AG04450 (cell line): ENCODE data around the gene GMPPA. TPM values are rescaled to one million over a fixed set of nuclear protein-coding genes. Genes with fewer than 3 reads are reported as not detected.

Experiments
- CTCF ChIA-PET: fragments of 300-600, 350-600 bp; formaldehyde crosslinking; extraction: SDS; loops from one replicate; lab custom pipeline; 2022; ENCODE audit warnings: antibody characterized with exemption, inconsistent platforms; lab: Charles Lee
- POLR2A ChIA-PET: fragments of 350-600 bp; formaldehyde crosslinking; extraction: SDS; loops from one replicate; lab custom pipeline; 2021; ENCODE audit warnings: antibody characterized with exemption, inconsistent platforms; lab: Yijun Ruan, JAX
- DNase-seq: peaks from one replicate; pipeline ENCODE4 v3.0.0-alpha.2; 2011; ENCODE audit warnings: low read depth, low spot score
- H3K27ac ChIP-seq: one replicate; pipeline ENCODE4 v1.5.1; 2012; ENCODE audit warnings: low read depth, low read length, control low read depth
- H3K27me3 ChIP-seq: one replicate; pipeline ENCODE4 v1.6.0; 2012; ENCODE audit warnings: low read length; ENCODE audit not compliant: control insufficient read depth, insufficient read depth
- H3K4me3 ChIP-seq: 2 replicates; pipeline ENCODE4 v1.5.1; 2011; ENCODE audit warnings: mild to moderate bottlenecking, low read depth, low read length, control low read depth
- H3K9me3 ChIP-seq: 2 replicates; pipeline ENCODE4 v1.5.1; 2012; ENCODE audit warnings: low read length; ENCODE audit not compliant: control insufficient read depth, insufficient read depth
- CTCF ChIP-seq: IDR thresholded peaks from 2 replicates; pipeline ENCODE4 v1.5.1; 2011; ENCODE audit warnings: low read depth, low read length, control low read depth, inconsistent platforms
- polyA plus RNA-seq: library from polyadenylated mRNA; depleted of rRNA; stranded (reverse); fragments of >200 nt; gene quantifications from 2 replicates; pipeline ENCODE4 v1.2.3, GENCODE V29; 2011

The GMPPA gene
- polyA plus RNA-seq, 1 experiment, result 90.1 TPM

- Histone ChIP-seq H3K9me3 (peaks cover 8% of the 10 kb centered on the region), H3K4me3 (no peak overlapping the region), H3K27ac (no peak overlapping the region), H3K27me3 (peaks cover 16% of the 10 kb centered on the region)
- ChIA-PET CTCF (interaction anchor here (1.6 to 4.5 kb wide), 2 partner anchors 12 to 15 kb away, joined by 7 to 97 read pairs; a partner anchor contains a TSS), POLR2A (interaction anchor here (0.5 to 1.3 kb wide), 2 partner anchors 12 to 108 kb away, joined by 3 read pairs; no protein-coding TSS in a partner anchor)
- TF ChIP-seq CTCF, result no peak
- DNase-seq, result no peak
Observed at GRCh38 chr2:219506802-219507526, 8.3 kb downstream of the GMPPA start.

- Histone ChIP-seq H3K27ac (no peak overlapping the region), H3K4me3 (no peak overlapping the region), H3K27me3 (peaks cover 25% of the 10 kb centered on the region), H3K9me3 (peaks cover 8% of the 10 kb centered on the region)
- DNase-seq, result no peak
- no peak for TF ChIP-seq CTCF
- ChIA-PET CTCF (interaction anchor here (0.6 to 4.5 kb wide), 5 partner anchors 14 to 105 kb away, joined by 3 to 97 read pairs (median 4); no protein-coding TSS in a partner anchor), POLR2A (interaction anchor here (0.5 to 1.3 kb wide), 6 partner anchors 9 to 124 kb away, joined by 3 to 5 read pairs (median 4); partner anchors contain the start of genes DNPEP and GMPPA)
Observed at GRCh38 chr2:219507581-219508443, 9.1 kb downstream of the GMPPA start.

- no peak overlapping the region for H3K4me3 ChIP-seq
- no peak for TF ChIP-seq CTCF
- peaks cover 8% of the 10 kb centered on the region for H3K9me3 ChIP-seq
- no peak for DNase-seq
- ChIA-PET CTCF (interaction anchor here (0.7 to 4.5 kb wide), 5 partner anchors 9 to 105 kb away, joined by 3 to 97 read pairs (median 4); partner anchors contain the start of gene GMPPA), POLR2A (interaction anchor here (0.6 to 1.3 kb wide), 4 partner anchors 10 to 125 kb away, joined by 3 to 5 read pairs (median 4); partner anchors contain the start of gene GMPPA)
- H3K27me3 ChIP-seq, result peaks cover 31% of the 10 kb centered on the region
- H3K27ac ChIP-seq, result no peak overlapping the region
Observed at GRCh38 chr2:219508444-219508734, 9.7 kb downstream of the GMPPA start.

- CTCF ChIA-PET, result interaction anchor here (0.7 to 4.5 kb wide), 19 partner anchors 10 to 112 kb away, joined by 3 to 97 read pairs (median 7); partner anchors contain the start of gene GMPPA
- no peak for TF ChIP-seq CTCF
- Histone ChIP-seq H3K4me3 (no peak overlapping the region), H3K27ac (no peak overlapping the region), H3K9me3 (peaks cover 8% of the 10 kb centered on the region), H3K27me3 (peaks cover 39% of the 10 kb centered on the region)
- DNase-seq, result no peak
- POLR2A ChIA-PET, result interaction anchor here (0.6 to 2.0 kb wide), 4 partner anchors 11 to 126 kb away, joined by 3 to 18 read pairs (median 4); partner anchors contain the start of gene GMPPA
Observed at GRCh38 chr2:219508971-219509779, 10.5 kb downstream of the GMPPA start.
